Activated gamma-delta T cell treated with anti-CD3 and anti-CD28 coated beads, Interleukin-2, amount 50 U/mL, for 16 hours (primary cell): Measurements from ENCODE around the gene NDUFS2.
"Not testable (repeated sequence)": the region's sequence is repeated elsewhere in the genome, so short reads cannot be mapped to it uniquely, and the experiment has no call there.

Source experiments
- DNase-seq: peaks from one replicate; pipeline ENCODE4 v3.0.0-alpha.2; 2020; ENCODE audit warnings: low read depth

NDUFS2 gene

DNA sequence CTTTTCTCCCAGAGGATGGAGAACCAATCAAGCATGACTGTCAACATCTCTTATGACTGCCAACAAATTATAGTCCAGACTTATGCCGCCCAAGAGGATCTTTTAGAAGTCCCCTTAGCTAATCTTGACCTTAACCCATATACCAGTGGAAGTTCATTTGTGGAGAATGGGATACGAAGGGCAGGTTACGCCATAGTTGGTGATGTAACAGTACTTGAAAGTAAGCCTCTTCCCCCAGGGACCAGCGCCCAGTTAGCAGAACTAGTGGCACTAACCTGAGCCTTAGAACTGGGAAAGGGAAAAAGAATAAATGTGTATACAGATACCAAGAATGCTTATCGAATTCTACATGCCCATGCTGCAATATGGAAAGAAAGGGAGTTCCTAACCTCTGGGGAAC, 53.1 kb downstream of the NDUFS2 start:
- not testable (repeated sequence) for DNase-seq

DNA sequence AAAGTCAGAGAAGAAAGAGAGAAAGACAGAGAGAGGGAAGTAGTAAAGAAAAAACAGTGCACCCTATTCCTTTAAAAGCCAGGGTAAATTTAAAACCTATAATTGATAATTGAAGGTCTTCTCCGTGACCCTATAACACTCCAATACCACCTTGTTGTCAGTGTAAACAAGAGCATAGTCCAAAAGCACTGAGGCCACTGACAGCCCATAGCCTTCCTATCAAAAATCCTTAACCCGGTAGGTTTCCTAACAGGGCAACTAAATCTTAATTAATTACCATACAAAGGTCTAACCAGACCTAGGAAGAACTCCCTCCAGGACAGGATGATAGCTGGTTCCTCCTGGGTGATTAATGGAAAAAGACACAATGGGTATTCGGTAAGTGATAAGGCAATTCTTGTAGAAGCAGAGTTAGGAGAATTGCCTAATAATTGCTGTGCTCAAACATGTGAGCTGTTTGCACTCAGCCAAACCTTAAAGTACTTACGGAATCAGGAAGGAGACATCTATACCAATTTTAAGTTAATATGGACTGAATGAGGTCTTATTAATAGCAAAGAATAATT, 53.9 kb downstream of the NDUFS2 start:
- DNase-seq: not testable (repeated sequence)

DNA sequence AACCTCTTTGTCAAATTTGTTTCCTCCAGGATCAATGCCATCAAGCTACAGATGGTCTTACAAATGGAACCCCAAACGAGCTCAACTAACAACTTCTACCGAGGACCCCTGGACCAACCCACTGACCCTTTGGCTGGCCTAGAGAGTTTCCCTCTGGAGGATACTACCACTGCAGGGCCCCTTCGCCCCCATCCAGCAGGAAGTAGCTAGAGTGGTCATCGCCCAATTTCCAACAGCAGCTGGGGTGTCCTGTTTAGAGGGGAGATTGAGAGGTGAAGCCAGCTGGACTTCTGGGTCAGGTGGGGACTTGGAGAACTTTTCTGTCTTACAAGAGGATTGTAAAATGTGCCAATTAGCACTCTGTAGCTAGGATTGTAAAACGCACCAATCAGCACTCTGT, 54.9 kb downstream of the NDUFS2 start:
- not testable (repeated sequence) for DNase-seq

DNA sequence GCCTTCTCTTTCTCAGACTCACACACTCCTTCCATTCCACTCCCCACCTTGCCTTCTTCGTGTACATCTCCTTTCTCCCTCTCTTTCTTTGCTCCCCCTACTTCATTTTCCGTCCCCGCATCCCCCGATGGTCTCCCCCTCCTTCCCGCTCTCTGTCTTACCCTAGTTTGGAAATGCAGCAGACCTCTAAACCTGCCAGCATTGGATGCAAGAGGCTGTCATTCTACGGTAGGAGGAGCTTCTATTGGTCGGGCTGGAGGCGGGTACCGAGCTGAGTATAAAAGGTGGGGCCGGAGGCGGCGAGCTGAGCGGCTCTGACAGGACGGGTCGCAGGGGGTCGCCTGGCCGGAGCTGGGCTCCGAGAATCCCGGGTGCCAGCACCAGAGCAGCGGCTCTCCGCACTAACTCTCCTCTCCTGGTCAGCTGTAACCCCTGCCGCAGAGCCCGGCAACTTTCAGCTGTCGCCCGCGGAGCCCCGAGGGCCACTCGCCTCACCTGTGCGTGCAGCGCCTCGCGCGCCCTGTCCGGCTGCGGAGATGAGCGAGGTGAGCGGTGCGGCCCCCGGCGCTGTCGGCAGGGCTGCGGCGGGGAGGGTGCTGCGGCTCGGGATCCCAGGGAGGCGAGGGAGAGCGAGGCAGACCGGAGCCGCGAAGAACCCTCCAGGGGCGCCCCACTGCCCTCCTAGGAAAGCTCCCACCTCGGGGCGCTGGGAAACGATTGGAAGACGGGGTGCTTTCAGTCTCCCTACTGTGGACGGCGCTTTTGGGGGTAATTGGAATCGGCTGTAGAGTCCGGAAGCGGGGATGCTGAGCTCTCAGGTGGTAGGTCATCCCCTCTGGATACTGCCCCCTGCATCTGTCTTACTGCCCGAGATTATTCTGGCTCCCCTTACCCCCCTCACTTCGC, 56.5 kb downstream of the NDUFS2 start, which contains the start of gene PCP4L1:
Gene PCP4L1, plus strand, starts transcription at position 307 of the 906 bp plus-strand sequence. Its CDS starts 230 bp downstream, at position 537.
- DNase-seq: peak; percentile 12

DNA sequence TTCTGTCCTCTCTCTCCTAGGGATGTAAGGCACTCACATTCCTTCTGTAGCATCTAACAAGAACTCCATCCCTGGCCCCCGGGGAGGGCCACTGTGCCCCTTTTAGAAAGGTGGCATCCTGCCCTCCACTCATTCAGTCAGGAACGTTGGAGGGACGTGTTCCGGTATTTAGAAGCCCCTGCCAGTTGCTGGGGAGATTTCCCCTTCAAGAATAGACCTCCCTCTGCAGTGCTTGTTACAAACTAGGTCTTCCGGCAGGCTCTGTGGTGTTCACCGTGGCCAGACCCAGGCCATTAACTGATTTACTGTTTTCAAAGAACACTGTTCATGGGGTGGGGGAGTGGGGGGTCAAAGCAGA, 57.2 kb downstream of the NDUFS2 start:
- no peak for DNase-seq

DNA sequence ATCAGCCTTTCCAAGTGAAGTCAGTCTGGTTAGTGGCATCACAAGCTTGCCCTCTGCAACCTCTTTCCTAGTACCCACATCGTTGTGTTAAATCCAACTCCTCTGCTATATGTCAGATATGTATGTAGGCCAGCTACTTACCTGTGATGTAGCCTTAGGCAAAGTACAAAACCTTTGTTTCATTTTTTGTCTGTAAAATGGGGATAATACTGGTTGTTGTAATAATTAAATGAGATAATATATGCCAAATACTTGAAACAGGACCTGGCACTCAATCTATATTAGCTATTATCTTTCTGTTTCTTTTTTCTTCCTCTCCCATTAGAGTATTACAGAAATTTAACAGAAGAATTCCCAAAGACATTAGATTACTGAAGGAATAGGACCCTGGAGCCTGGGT, 57.6 kb downstream of the NDUFS2 start:
- DNase-seq: no peak

DNA sequence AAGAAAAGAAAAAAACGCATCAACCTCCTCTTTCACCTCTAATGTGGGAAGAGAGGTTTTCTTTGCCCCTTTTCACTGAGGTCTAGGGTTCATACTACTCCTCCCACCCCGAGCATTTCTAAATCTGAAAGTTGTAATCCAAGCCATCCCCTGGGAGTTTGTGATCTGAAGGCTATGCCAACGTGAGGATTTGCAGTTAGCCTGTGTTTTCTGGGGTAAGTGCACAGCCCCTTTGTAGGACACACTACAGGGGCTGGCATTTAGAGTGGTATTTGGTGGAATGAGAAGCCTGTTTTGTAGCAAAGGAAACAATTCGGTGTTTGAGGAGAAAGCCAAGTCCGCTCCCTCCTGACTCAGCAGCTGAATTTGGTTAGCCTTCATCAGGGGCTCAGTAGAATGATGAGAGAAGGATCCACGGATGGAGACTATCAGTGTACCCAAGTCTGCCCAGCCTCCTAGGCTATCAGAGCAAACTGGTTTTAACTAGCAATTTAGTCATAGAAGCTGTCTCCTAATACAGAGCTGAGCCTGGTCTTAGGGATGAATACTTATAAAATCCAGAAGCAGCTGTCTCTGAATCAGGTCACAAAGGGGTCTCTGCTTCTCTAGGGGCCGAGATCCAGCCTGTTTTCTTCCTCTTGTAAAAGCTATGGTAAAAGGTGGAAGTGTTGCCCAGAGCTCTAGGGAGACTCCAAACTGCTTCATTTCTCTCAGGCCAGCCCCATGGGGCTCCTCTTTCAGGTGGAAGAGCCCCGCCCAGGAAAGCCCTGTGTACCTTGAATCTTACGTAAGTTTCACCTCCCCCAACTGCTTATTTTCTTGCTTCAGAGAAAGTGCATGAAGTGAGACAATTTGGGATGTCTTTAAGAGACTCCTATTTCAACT, 58.5 kb downstream of the NDUFS2 start:
- no peak for DNase-seq

DNA sequence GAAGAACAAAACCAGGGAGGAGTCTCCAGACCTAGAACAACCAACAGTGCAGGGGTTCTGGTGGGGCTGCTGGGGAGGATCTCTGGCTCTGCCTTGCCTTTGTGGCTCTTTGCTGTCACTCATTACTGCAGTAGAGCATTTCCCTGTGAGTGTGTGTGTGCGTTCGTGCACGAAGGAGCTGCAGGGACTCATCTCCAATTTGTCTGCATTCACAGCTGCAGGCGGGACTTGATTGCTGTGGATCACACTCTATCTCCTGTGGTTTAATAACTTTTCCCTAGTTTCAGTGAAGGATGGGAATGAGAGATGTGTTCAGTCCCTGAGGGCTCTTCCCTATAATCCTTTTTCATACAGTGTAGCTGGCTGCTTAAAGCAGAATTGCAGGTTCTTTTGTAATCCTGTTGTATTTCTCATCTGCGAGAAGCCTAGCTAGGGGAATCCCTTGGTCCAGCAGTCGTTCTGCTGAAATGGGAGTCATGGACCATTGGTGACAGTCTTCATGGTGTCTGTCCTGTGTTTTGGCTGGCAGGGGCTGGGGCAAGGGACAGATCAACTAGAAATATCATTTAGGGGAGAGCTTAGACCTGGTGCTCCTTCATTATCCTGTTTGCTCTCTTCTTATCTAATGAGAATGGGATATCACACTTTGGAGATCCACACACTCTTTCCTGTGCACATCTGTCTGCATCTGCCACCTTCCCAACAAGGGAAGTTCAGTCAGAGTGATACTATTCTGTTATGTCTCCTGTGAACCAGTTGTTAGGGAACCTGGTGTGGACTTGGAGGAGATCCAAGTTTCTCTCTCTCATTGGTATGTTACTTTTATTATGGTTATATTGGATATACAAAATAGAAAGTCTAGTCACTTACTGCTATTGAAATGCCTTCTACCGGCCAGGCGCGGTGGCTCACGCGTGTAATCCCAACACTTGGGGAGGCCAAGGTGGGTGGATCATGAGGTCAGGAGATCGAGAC, 59.4 kb downstream of the NDUFS2 start:
- no peak for DNase-seq
